Measurements from ENCODE around the gene SMARCAL1. TPM values are rescaled to one million over a fixed set of nuclear protein-coding genes. Genes with fewer than 3 reads are reported as not detected.

The SMARCAL1 gene
- total and polyA plus RNA-seq, 9 of the 15 experiments (the other 6 are each of a cell fraction or from before 2014, with no cell fraction given): 8.2 to 27.9 (median 12.4) TPM

- TF ChIP-seq ZMIZ1 (IDR thresholded peaks at IDR 0.05; ENCODE audit: low read depth in 2 of 2, low read length in 2 of 2) (0 out of 4 replicates have a peak, but pooled peaks of 1 of the 2 experiments have one; percentile 69), SMARCC2 (IDR thresholded peaks at IDR 0.05; ENCODE audit: low read depth) (peak; percentile 71), MBD2 (IDR thresholded peaks at IDR 0.05; ENCODE audit: borderline replicate concordance, low read depth) (peak; percentile 24; the same call in 1 of the 2 replicates), NELFE (IDR thresholded peaks at IDR 0.05; ENCODE audit: insufficient read depth, insufficient read length) (no peak), USF2 (CRISPR knock-in tag; IDR thresholded peaks at IDR 0.05) (no peak), CC2D1A (IDR thresholded peaks at IDR 0.05) (peak; percentile 59; the same call in 1 of the 2 replicates), MTA1 (IDR thresholded peaks at IDR 0.05; ENCODE audit: borderline replicate concordance) (0 out of 2 replicates have a peak, but pooled peaks have one; percentile 22), HDAC1 (IDR thresholded peaks at IDR 0.05) (peak in 1 of 2 experiments; percentile 56; a peak in 3 of 4 replicates), CTBP1 (IDR thresholded peaks at IDR 0.05; ENCODE audit: borderline replicate concordance) (peak; percentile 87), NBN (IDR thresholded peaks at IDR 0.05; ENCODE audit: low read depth) (peak; percentile 47; the same call in 1 of the 2 replicates), REST (IDR thresholded peaks at IDR 0.05; ENCODE audit: borderline replicate concordance) (peak; percentile 50; the same call in 1 of the 2 replicates), REST (CRISPR knock-in tag; IDR thresholded peaks at IDR 0.05; ENCODE audit: low read depth) (no peak), ZFPM2 (CRISPR knock-in tag; IDR thresholded peaks at IDR 0.05) (no peak), THRB (CRISPR knock-in tag; conservative IDR thresholded peaks at IDR 0.05) (no peak)
Observed at GRCh38 chr2:216416571-216417307, 4.5 kb downstream of the SMARCAL1 start (continued).

Measured in K562 (cell line).